SK-N-SH treated with all-trans-retinoic acid at 6 μM for 48 hours (cell line): ENCODE data around the gene SP2.

Experiments used
- RARB ChIP-seq: fragments of 250-450 bp; sonication (Bioruptor Pico); IDR thresholded peaks from 2 replicates; pipeline ENCODE4 v1.8.0; 2021; ENCODE audit warnings: mild to moderate bottlenecking, moderate library complexity
- SNAI2 ChIP-seq: fragments of 250-450 bp; sonication (Bioruptor Pico); IDR thresholded peaks from 2 replicates; pipeline ENCODE4 v1.5.0; 2020; ENCODE audit warnings: mild to moderate bottlenecking, moderate library complexity
- TCF4 ChIP-seq: fragments of 250-450 bp; sonication (Bioruptor Pico); IDR thresholded peaks from 2 replicates; pipeline ENCODE4 v1.8.0; 2021; ENCODE audit warnings: mild to moderate bottlenecking, moderate library complexity, borderline replicate concordance
- ZC3H10 ChIP-seq: fragments of 250-450 bp; sonication (Bioruptor Pico); IDR thresholded peaks from 2 replicates; pipeline ENCODE4 v1.5.1; 2021; ENCODE audit warnings: mild to moderate bottlenecking, moderate library complexity
- ZFP3 ChIP-seq: fragments of 250-450 bp; sonication (Bioruptor Pico); IDR thresholded peaks from 2 replicates; pipeline ENCODE4 v1.5.0; 2020; ENCODE audit warnings: mild to moderate bottlenecking, moderate library complexity
- ZNF70 ChIP-seq: fragments of 450-650 bp; formaldehyde crosslinking; IDR thresholded peaks from 2 replicates; pipeline ENCODE4 v1.5.0; 2020; ENCODE audit warnings: mild to moderate bottlenecking, moderate library complexity

- TF ChIP-seq SNAI2 (CRISPR knock-in tag) (no peak), TCF4 (no peak), ZC3H10 (no peak), RARB (CRISPR knock-in tag) (no peak), ZNF70 (no peak), ZFP3 (CRISPR knock-in tag) (no peak)
These were observed 1.5 kb downstream of the SP2 start for GRCh38 chr17:47897561-47897960.
